Measurements from ENCODE around the gene CUBN.

The CUBN gene

GRCh38 chr10:16944986-16945385 lies 184.6 kb downstream of the CUBN start:
- no peak for DNase-seq (ENCODE audit: low read depth)
- no peak for TF ChIP-seq CTCF (IDR thresholded peaks at IDR 0.05; ENCODE audit: insufficient read depth, low read depth, low read length, missing control alignments)
- no peak overlapping the region for H3K4me3 ChIP-seq (ENCODE audit: low read depth, low read length)

GRCh38 chr10:16944402-16944801 lies 185.2 kb downstream of the CUBN start:
- H3K4me3 ChIP-seq (ENCODE audit: low read depth, low read length) = no peak overlapping the region
- no peak for TF ChIP-seq CTCF (IDR thresholded peaks at IDR 0.05; ENCODE audit: insufficient read depth, low read depth, low read length, missing control alignments)
- no peak for DNase-seq (ENCODE audit: low read depth)

GRCh38 chr10:16943295-16944285 lies 186.0 kb downstream of the CUBN start:
- no peak overlapping the region for H3K4me3 ChIP-seq (ENCODE audit: low read depth, low read length)
- no peak for DNase-seq (ENCODE audit: low read depth)
- TF ChIP-seq CTCF (IDR thresholded peaks at IDR 0.05; ENCODE audit: insufficient read depth, low read depth, low read length, missing control alignments) = no peak

- DNase-seq (ENCODE audit: low read depth) = no peak
- no peak for TF ChIP-seq CTCF (IDR thresholded peaks at IDR 0.05; ENCODE audit: insufficient read depth, low read depth, low read length, missing control alignments)
- no peak overlapping the region for H3K4me3 ChIP-seq (ENCODE audit: low read depth, low read length)
Observed at GRCh38 chr10:16942381-16943078, 187.1 kb downstream of the CUBN start.

GRCh38 chr10:16941870-16942269 lies 187.7 kb downstream of the CUBN start:
- no peak for DNase-seq (ENCODE audit: low read depth)
- no peak for TF ChIP-seq CTCF (IDR thresholded peaks at IDR 0.05; ENCODE audit: insufficient read depth, low read depth, low read length, missing control alignments)
- H3K4me3 ChIP-seq (ENCODE audit: low read depth, low read length) = no peak overlapping the region

- DNase-seq (ENCODE audit: low read depth) = no peak
- H3K4me3 ChIP-seq (ENCODE audit: low read depth, low read length) = no peak overlapping the region
- TF ChIP-seq CTCF (IDR thresholded peaks at IDR 0.05; ENCODE audit: insufficient read depth, low read depth, low read length, missing control alignments) = no peak
Observed at GRCh38 chr10:16941067-16941466, 188.5 kb downstream of the CUBN start.
